Bone marrow (tissue), 2 donors: ENCODE measurements around the gene DKK3.

ENCODE experiments used
- DNase-seq, 2 donors: peaks; one replicate each; lab custom pipeline; 2025; lab: John Stamatoyannopoulos, UW

The DKK3 gene

GRCh38 chr11:11937957-11938356 lies 70.5 kb downstream of the DKK3 start:
- DNase-seq: no peak

GRCh38 chr11:11937433-11937832 lies 71.0 kb downstream of the DKK3 start:
- DNase-seq: no peak

DNA sequence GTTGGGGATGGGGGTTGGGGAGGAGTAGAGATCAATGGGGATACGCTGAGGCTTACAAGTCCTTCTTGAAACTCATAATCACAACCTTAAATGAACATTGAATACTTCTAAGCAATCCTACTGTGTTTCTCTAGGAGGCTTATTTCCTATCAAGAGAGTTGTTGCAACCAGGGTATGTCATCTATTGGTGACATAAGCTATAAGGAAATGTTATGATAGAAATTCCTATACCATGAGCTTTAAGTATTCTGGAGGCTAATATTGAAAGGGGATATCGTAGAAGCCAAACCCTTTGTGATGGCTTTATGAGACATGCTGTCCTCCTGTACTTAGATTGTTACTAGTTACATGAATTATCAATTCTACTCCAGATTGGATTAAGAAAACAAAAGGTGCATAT lies 72.9 kb downstream of the DKK3 start:
- no peak for DNase-seq

DNA sequence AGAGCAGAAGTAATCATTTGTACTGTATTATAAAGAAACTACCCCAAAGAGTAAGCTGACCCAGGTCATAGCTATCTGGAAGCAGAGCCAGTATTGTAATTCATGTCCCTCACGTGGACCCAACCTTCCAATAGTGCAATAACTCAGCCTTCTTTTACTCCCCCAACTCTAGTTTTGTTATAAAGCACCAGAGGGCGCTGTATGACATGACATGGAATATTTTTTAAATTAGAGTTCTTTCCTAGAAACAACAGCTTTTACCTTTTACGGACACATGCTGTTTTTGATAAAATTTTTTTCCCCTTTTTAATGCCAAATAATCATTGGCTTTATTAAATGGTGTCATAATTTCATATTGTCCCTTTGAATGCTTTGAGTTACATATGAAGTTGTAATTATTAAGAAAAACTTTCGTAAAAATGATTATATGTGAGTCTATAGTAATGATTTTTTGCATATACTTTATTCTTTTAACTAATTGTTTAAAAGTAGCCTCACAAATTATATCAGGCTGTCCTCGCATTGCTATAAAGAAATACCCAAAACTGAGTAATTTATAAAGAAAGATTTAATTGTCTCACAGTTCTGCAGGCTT lies 76.9 kb downstream of the DKK3 start:
- DNase-seq: peak in 1 of 2 donors; percentile 18

DNA sequence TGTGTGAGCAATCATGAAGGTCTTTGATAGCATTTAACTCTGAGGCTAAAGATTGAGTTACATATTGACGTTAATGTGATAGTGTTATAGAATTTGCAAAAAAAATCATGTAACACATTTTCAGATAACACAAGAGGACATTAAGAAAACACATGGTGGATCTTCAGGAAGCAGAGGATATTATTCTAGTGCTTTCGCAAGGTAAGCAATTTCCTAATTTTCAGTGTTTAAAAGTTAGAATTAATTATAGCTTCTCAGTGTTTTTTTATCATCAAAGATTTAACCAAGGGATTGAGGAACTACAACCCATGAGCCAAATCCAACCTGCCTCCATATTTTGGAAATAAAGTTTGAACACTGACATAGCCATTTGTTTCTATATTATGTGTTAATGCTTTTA lies 78.5 kb downstream of the DKK3 start:
- no peak for DNase-seq

DNA sequence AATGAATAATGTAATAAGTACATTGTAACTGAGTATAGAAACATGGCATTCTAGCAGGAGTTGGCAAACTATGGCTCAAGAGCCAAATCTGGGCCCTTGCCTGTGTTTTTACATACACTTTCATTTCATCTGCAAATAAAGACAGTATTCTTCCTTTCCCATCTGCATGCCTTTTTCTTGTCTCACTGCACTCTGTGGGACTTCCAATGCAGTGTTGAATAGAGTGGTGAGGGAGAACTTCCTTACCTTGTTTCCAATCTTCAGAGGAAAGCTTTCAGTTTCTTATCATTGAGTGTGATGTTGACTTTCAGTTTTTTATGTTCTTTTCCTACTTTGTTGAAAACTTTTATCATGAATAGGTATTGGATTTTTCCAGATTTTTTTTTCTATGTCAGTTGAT lies 84.6 kb downstream of the DKK3 start:
- no peak for DNase-seq

- no peak for DNase-seq
Measured at GRCh38 chr11:11916981-11917399, 91.4 kb downstream of the DKK3 start.

DNA sequence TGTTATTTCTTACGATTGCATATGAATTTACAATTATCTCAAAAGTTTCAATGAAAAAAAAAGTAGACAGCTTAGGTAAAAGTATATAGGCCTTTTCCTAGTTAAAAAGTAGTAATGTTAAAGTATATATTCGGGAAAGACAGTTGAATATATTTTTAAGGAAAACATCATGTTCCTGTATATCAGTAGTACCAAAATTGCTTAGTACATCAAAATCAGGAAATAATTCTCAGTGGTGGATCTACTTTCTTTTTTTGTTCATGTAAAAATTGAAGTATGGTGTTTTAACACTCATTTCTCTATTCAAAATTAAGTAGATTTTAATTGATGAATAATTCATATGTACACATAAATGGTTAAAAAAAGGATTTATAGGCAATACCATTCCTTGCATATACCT lies 92.8 kb downstream of the DKK3 start:
- no peak for DNase-seq

DNA sequence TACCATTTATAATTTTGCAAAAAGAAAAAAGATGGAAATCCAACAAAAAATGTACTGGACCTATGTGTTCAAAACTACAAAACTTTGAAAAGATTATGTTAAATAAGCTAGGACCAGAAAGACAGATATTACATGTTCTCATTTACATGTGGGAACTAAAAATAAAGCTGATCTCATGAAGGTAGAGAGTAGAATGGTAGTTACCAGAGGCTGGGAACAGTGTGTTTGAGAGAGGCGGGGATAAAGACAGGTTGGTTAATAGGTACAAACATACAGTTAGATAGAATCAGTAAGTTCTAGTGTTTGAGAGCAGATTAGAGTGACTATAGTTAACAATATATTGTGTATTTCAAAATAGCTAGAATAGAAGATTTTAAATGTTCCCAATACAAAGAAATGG lies 95.0 kb downstream of the DKK3 start:
- no peak for DNase-seq
